PC-9 (cell line): ENCODE data around the gene RCOR1. TPM values are rescaled to one million over a fixed set of nuclear protein-coding genes. Genes with fewer than 3 reads are reported as not detected.

Experiments
- BruUV-seq: library from RNA; stranded (reverse); fragments of 400-500 nt; replicated peaks from 2 replicates; lab custom pipeline; 2021; lab: Mats Ljungman, UMichigan
- CTCF ChIA-PET: fragments of 300-600 bp; sonication (Branson Sonifier 250); formaldehyde crosslinking; loops from one replicate; lab custom pipeline; 2022; ENCODE audit warnings: antibody characterized with exemption; lab: Charles Lee
- POLR2A ChIA-PET: fragments of 300-600 bp; sonication (Branson Sonifier 250); formaldehyde crosslinking; loops from one replicate; lab custom pipeline; 2022; ENCODE audit warnings: antibody characterized with exemption; ENCODE audit not compliant: unreplicated experiment; lab: Charles Lee
- DNase-seq, 2 experiments: peaks; one replicate each; pipeline versions ENCODE4 v3.0.0 to v3.0.0-alpha.2; 2015 to 2022; ENCODE audit warnings: mixed read lengths in 1 of 2
- H2AFZ ChIP-seq: fragments of 200-600 bp; sonication (generic); 2 replicates; pipeline ENCODE4 v1.8.1; 2017; ENCODE audit warnings: antibody characterized with exemption
- H3F3A ChIP-seq: fragments of 200-600 bp; sonication (generic); 2 replicates; pipeline ENCODE4 v1.8.1; 2017; ENCODE audit warnings: antibody characterized with exemption, mild to moderate bottlenecking, low read depth; ENCODE audit not compliant: insufficient read depth
- H3K27ac ChIP-seq: fragments of 200-600 bp; sonication (generic); 2 replicates; pipeline ENCODE4 v1.6.1; 2016; ENCODE audit warnings: mixed run types
- H3K27me3 ChIP-seq: fragments of 200-600 bp; sonication (generic); 2 replicates; pipeline ENCODE4 v1.6.1; 2016; ENCODE audit warnings: low read depth, mixed run types; ENCODE audit not compliant: insufficient read depth
- H3K36me3 ChIP-seq: fragments of 200-600 bp; sonication (generic); 2 replicates; pipeline ENCODE4 v1.6.1; 2016; ENCODE audit warnings: low read depth, mixed run types
- H3K4me1 ChIP-seq: fragments of 200-600 bp; sonication (generic); replicated peaks from 2 replicates; pipeline ENCODE4 v1.6.1; 2016; ENCODE audit warnings: mixed run types; ENCODE audit not compliant: insufficient read depth
- H3K4me2 ChIP-seq: fragments of 200-600 bp; sonication (generic); 2 replicates; pipeline ENCODE4 v1.6.1; 2017; ENCODE audit warnings: mixed run types
- H3K4me3 ChIP-seq: fragments of 200-600 bp; sonication (generic); 2 replicates; pipeline ENCODE4 v1.6.1; 2016; ENCODE audit warnings: mixed run types
- H3K79me2 ChIP-seq: fragments of 200-600 bp; sonication (generic); 2 replicates; pipeline ENCODE4 v1.6.1; 2017; ENCODE audit warnings: low read depth, mixed run types
- H3K9me2 ChIP-seq: fragments of 200-600 bp; sonication (generic); 2 replicates; pipeline ENCODE4 v1.8.1; 2017; ENCODE audit warnings: mild to moderate bottlenecking; ENCODE audit not compliant: insufficient read depth
- H3K9me3 ChIP-seq: fragments of 200-600 bp; sonication (generic); 2 replicates; pipeline ENCODE4 v1.8.1; 2016; ENCODE audit warnings: low read depth; ENCODE audit not compliant: insufficient read depth
- H4K20me1 ChIP-seq: fragments of 200-600 bp; sonication (generic); 2 replicates; pipeline ENCODE4 v1.8.1; 2017; ENCODE audit not compliant: insufficient read depth
- CTCF ChIP-seq: fragments of 200-600 bp; sonication (generic); conservative IDR thresholded peaks from 2 replicates; pipeline ENCODE4 v1.6.1; 2017; ENCODE audit warnings: mixed run types, antibody characterized with exemption, mild to moderate bottlenecking, moderate library complexity
- EZH2 ChIP-seq: fragments of 200-600 bp; sonication (generic); IDR thresholded peaks from 2 replicates; pipeline ENCODE4 v1.8.0; 2017; ENCODE audit warnings: antibody characterized with exemption, low read depth
- intact Hi-C: fragments of 100-400 bp; cut with micrococcal nuclease; formaldehyde crosslinking; loops from one replicate; pipeline ENCODE4 v1.10.0; 2022; ENCODE audit not compliant: unreplicated experiment
- total RNA-seq: library from RNA; stranded (reverse); gene quantifications from 2 replicates; pipeline ENCODE4 v1.2.3, GENCODE V29; 2021

RCOR1 gene
- total RNA-seq, 1 experiment from 2014 or later = 67.2 TPM

- Histone ChIP-seq H3K79me2 (no peaks in the 10 kb centered on the region), H3K27me3 (no peaks in the 10 kb centered on the region), H3K4me3 (no peak overlapping the region), H3K9me2 (no peaks in the 10 kb centered on the region), H4K20me1 (no peaks in the 10 kb centered on the region; the same call in 1 of the 2 replicates), H3K36me3 (0 out of 2 replicates have a peak, but pooled peaks cover 6% of the 10 kb centered on the region), H3K9me3 (no peaks in the 10 kb centered on the region), H2AFZ (no peak overlapping the region), H3K4me2 (no peak overlapping the region), H3F3A (no peaks in the 10 kb centered on the region), H3K4me1 (no peaks in the 10 kb centered on the region), H3K27ac (no peak overlapping the region)
- intact Hi-C loops = no loop called here
- no TSS peak for BruUV-seq
- no peak for TF ChIP-seq EZH2
- no peak for TF ChIP-seq CTCF
- ChIA-PET POLR2A (interaction anchor here (0.6 kb wide), 1 partner anchor 94 kb away, joined by 6 read pairs; no protein-coding TSS in a partner anchor), CTCF (no interaction called here)
- no peak for DNase-seq
Measured at GRCh38 chr14:102748806-102749205, 156.4 kb downstream of the RCOR1 start.

GRCh38 chr14:102749393-102750305, 157.2 kb downstream of the RCOR1 start:
- Histone ChIP-seq H3K27me3 (no peaks in the 10 kb centered on the region), H3K9me3 (no peaks in the 10 kb centered on the region), H3K4me3 (no peak overlapping the region), H3K79me2 (no peaks in the 10 kb centered on the region), H3K4me1 (no peaks in the 10 kb centered on the region), H3K4me2 (no peak overlapping the region), H3K27ac (no peak overlapping the region), H2AFZ (no peak overlapping the region), H3K36me3 (0 out of 2 replicates have a peak, but pooled peaks cover 6% of the 10 kb centered on the region), H3F3A (no peaks in the 10 kb centered on the region), H3K9me2 (no peaks in the 10 kb centered on the region), H4K20me1 (no peaks in the 10 kb centered on the region; the same call in 1 of the 2 replicates)
- no TSS peak for BruUV-seq
- intact Hi-C loops = no loop called here
- POLR2A ChIA-PET = no interaction called here
- no peak for TF ChIP-seq EZH2
- no peak for TF ChIP-seq CTCF
- CTCF ChIA-PET = no interaction called here
- DNase-seq = no peak

GRCh38 chr14:102750376-102750775, 157.9 kb downstream of the RCOR1 start:
- Histone ChIP-seq H3K9me2 (no peaks in the 10 kb centered on the region), H3K4me2 (no peak overlapping the region), H3F3A (no peaks in the 10 kb centered on the region), H2AFZ (no peak overlapping the region), H4K20me1 (no peaks in the 10 kb centered on the region; the same call in 1 of the 2 replicates), H3K27ac (no peak overlapping the region), H3K79me2 (no peaks in the 10 kb centered on the region), H3K9me3 (no peaks in the 10 kb centered on the region), H3K27me3 (no peaks in the 10 kb centered on the region), H3K36me3 (no peaks in the 10 kb centered on the region), H3K4me3 (no peak overlapping the region), H3K4me1 (no peaks in the 10 kb centered on the region)
- ChIA-PET POLR2A (no interaction called here), CTCF (no interaction called here)
- BruUV-seq = no TSS peak
- intact Hi-C loops = no loop called here
- TF ChIP-seq EZH2 (no peak), CTCF (no peak)
- DNase-seq = no peak
